Measurements from ENCODE around the gene DCAF4L1.
A peak's percentile ranks its signal among the peaks of the same experiment; 100 is the strongest.

The DCAF4L1 gene

DNA sequence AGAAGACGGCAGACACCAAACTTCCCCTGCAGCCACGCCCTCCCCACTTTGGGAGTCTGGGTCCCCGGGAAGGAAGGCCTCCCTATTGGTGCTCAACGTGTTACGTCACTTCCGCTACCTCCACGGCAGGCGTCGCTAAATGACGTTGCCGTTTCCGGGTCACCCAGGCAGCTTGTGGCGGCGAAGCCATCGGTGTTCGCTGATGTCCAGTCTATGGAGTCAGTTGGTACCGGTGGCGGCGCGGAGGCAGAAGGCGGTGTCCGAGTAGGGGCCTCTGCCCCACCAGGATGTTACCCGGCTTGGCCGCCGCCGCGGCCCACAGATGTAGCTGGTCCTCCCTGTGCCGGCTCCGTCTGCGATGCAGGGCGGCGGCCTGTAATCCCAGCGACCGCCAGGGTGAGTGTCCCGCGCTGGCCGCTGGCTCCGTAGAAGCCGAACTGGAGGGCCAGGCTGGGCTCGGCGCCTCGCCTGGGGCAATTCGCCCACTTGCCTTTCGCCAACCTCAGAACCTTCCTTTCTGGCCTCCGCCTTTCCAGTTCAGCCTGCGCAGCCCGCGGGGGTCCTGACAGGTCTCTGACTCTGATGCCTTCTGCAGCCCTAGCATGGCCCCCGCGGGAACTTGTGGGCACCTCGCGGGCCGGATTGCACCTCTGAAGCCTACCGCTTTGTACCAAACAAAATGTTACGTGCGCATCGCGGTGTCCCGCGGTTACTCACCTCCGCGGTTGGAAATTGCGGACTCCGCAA lies 9.0 kb downstream of the DCAF4L1 start, which contains the start of gene SLC30A9:
SLC30A9 (plus strand) TSS at position 166 of the 747 bp plus-strand sequence; CDS start at position 288, 122 bp downstream.
- DNase-seq: peak; percentile 94 to 96

DNA sequence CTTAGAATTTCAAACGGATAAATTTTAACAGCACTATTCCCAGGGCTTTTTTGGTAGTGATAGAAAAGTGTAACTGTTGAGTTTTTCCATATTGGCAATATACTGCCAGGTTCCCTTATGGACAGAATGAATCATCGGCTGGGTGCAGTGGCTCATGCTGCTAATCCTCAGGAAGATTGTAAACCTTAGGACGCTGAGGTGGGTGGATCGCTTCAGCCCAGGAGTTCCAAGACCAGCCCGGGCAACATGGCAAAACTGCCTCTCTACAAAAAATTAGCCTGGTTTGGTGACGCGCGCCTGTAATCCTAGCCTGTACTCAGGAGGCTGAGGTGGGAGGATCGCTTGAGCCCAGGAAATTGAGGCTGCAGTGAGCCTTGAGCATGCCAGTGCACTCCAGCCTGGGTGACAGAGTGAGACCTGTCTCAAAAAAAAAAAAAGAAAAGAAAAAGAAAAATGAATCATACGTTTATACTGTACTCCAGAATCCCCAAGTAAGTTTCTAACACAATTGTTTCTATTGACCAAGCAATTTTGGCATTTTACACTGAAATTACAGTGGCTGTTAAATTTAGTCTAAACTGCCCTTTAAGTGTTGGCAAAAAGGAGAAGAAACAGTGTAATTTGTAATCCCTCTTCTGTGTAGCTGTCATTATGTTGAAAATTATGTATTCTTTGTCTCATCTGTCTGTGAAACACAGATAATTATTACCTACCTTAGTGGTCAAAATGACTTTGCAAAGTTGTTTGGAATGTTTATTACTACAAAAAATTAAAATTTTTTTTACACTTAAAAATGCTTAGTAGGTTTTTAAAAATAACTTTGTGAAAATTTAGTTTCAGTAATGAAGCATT lies 10.6 kb downstream of the DCAF4L1 start:
- DNase-seq: no peak

DNA sequence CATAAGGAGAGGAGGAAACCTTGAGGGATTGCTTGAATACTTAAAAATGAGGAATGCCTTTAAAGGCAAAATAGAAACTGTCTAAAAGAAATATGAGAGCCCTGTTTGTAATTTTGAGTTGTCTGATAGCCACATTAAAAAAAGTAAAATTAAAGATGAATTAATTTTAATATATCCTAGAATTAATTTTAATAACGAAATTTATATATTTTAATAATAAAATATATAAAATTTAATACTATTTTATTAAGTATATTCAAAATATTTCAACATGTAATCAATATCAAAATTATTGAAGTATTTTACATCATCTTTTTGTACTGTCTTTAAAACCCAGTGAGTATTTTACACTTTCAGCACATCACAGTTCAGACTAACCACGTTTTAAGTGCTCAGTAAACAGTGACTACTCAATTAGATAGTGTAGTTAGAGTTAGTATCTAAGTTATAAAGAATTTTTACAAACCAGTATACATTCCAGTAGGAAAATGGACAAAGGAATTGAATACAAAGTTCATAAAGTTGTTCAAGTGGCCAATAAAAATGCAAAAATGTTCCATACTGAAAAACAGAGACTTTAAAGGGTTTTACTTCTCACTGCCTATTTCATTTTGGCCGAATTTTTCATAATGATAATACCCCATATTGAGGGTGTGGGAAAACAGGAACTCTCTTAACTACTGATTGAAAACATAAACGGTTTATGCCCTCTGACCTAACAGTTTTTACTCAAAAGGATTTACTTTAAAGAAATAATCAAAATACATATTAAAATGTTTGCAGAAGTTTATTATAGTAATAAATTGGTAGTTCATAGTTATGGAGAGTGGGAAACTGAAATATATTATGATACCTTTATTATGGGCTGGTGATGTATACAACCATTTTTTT lies 11.7 kb downstream of the DCAF4L1 start:
- DNase-seq: no peak

DNA sequence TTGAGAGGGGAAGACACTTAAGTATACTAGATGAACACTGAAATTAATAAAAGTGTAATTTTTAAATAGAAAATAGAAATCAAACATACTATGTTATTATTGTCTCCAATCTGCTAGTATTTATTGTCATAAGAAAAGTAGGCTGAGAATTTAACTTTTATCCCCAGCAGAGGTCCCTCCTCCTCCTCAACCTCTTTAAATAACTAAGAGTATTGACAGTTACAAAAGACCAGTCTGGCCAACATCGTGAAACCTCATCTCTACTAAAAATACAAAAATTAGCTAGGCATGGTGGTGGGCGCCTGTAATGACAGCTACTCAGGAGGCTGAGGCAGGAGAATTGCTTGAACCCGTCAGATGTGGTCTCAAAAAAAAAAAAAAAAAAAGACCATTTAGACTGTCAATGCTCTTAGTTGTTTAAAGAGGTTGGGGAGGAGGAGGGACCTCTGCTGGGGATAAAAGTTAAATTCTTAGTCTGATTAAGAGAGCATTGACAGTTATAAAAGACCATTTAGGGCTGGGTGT lies 13.0 kb downstream of the DCAF4L1 start:
- DNase-seq: no peak

DNA sequence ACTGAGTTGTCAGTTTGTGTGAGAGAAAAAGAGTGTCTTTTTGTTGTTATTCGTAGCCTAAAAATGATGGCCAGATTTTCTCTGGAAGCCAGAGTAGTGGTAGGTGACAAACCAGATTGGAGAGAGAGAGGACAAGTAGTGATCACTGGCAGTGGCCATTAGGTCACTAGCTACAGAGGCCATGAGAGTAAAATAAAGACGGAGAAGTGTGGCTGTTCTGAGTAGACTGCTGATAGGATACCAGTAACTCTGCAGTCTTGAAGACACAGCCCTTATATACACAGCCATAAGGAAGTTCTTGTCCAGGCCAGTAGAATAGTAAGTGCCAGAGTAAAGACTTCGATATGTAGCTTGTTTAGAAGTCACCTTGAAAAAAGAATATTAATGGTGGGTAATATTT lies 16.5 kb downstream of the DCAF4L1 start:
- no peak for DNase-seq

DNA sequence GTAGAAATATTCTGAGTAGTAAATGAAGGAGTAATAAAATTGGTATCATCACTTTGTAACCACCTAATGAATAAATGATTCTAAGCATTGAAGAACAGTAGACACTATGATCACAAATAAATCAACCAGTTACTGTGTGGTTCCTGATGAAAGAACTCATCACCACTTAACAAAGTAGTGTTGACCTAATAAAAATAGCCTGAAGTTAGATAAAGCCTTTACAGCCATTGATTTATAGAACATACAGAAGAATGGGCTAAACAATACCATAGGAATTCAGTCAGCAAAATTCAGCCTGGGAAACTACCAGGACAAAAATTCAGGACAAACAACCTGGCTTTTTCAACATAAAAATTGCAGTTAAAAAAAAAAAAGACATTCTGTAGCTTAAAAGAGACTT lies 17.8 kb downstream of the DCAF4L1 start:
- no peak for DNase-seq

DNA sequence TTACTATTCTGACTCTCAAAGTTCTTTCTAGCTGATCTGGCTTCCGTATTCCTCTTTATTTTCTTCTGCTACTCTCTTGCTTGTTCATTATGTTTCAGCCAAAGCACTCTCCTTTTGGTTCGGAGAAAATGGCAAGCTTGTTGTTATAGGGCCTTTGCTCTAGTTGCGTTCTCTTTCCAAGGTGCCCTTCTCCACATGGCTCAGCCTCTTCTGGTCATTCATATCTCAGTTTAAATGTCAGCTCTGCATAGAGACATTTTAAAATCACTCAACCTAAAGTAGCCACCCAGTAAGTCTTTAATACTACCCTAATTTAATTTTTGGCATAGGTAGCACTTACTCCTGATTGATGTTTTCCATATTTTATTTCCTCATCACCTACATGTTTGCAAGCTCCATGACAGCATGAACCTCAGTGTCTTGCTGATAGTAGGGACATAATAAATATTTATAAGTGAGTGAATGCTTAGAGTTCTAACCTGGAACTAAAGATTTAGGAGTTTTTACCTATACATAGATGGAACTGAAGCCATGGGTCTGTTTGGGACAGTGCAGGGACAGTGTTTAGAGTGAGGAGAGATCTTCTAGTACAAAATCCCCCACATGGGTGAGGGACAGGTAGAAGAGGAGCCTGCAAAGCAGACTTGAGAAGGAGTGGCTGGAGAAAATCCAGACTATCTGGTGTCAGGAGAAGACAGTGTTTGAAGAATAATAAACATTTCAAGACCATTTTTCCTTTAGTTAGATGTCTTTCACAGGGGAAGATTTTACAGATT lies 26.6 kb downstream of the DCAF4L1 start:
- DNase-seq: no peak

DNA sequence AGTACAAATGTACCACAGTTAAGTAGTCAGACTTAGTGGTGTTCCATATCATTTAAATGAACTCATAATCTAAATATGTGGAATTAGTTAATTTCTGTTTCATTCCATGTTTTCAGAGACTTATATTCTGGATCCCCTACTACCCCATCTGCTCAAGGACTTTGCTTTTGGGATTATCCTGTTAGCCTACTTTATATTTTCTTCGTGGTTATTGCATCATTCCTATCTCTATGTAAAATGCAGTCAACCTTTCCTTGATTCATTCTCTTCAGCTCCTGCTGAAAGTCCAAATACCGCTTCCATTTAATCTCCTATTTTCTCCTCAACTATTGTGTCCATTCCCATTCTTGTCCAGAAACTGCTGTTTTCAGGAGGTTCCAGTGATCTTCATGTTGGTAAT lies 33.9 kb downstream of the DCAF4L1 start:
- no peak for DNase-seq

DNA sequence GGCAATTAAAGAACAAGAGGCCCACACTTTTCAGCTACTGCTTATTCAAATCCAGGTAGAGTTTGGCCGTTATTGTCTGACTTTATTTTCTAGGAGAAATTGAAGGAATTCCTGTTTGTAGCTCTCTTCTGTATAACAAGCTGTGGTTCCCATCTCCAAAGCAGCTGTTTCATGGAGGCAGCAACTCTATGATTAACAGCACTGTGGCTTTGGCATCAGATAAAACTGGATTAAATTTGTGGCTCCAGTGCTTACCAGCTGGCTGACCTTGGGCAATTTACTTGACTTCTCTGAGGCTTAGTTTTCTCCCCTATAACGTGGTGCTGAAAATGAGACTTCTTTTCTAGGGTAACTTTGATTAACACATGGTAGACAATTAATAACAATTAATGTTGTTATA lies 36.9 kb downstream of the DCAF4L1 start:
- no peak for DNase-seq
